ENCODE measurements around the gene PDRG1. TPM values are rescaled to one million over a fixed set of nuclear protein-coding genes. Genes with fewer than 3 reads are reported as not detected.

The PDRG1 gene
- total RNA-seq, 1 donor from 2014 or later: 1.7 TPM

DNA sequence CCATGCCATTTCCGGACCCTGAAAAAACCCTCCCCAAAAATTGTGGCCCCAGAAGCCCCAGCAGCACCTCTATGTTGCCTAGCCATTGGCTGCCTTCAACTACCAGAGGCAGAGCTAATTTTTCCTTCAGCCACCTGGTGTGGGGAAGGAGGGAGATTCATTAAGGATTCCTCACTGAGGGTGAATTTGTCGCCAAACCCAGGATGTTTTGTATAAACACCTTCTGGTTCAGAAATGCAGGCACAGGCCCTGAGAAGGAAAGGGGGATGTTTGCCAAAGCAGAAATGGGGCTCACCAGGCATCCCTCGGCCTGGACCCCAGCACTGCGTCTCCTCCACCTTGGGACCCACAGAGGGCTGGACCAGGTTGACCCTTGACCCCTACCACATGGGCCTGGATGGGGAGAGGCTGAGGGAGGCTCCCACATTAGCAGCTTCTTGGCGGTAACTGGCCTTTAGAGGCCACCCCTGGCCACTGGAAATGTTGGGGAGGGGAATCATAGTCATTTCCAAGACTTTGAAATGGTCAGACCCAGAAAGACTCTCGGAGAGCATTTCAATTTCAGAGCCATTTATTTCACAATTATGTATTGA is 1.8 kb upstream of the PDRG1 start:
- Histone ChIP-seq H3K4me1 (peaks cover 8 to 12% of the 10 kb centered on the region in 2 donors), H3K9me3 (no peaks in the 10 kb centered on the region), H3K27me3 (no peaks in the 10 kb centered on the region), H3K27ac (no peak overlapping the region), H3K4me3 (no peak overlapping the region), H3K36me3 (peaks cover 1 to 9% of the 10 kb centered on the region in 2 donors)
- intact Hi-C loops (cut with DNase I): loop anchor here (2.0 to 5.0 kb wide), 3 partner anchors 77 to 216 kb away; partner anchors contain the start of genes DUSP15, TPX2 and TTLL9
- TF ChIP-seq CTCF (IDR thresholded peaks at IDR 0.05): no peak
- no peak for DNase-seq (ENCODE audit: low spot score in 2 of 2)

DNA sequence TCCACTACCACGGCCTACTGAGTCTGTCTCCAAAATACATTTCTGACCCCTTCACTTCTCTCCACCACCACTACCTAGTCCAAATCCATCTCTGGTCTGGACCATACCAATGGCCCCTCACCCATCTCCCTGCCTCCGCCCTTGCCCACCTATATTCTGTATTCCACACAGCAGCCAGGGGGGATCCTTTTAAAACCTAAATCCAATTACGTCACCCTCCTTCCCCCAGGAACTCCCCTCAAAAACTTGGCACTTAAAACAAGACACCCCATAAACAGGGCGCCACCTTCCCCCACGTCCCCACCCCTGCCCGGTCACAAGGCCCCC is 680 bp downstream of the PDRG1 start:
- Histone ChIP-seq H3K9me3 (no peaks in the 10 kb centered on the region), H3K36me3 (peaks cover 26 to 34% of the 10 kb centered on the region in 2 donors), H3K4me3 (peak overlapping the region; percentile 95 to 100), H3K4me1 (peaks cover 8 to 12% of the 10 kb centered on the region in 2 donors), H3K27ac (peak overlapping the region; percentile 77 to 81), H3K27me3 (no peaks in the 10 kb centered on the region)
- intact Hi-C loops (cut with DNase I): loop anchor here (5.0 kb wide), 2 partner anchors 79 to 214 kb away; partner anchors contain the start of genes DUSP15, TPX2 and TTLL9
- TF ChIP-seq CTCF (IDR thresholded peaks at IDR 0.05): no peak
- no peak for DNase-seq (ENCODE audit: low spot score in 2 of 2)

DNA sequence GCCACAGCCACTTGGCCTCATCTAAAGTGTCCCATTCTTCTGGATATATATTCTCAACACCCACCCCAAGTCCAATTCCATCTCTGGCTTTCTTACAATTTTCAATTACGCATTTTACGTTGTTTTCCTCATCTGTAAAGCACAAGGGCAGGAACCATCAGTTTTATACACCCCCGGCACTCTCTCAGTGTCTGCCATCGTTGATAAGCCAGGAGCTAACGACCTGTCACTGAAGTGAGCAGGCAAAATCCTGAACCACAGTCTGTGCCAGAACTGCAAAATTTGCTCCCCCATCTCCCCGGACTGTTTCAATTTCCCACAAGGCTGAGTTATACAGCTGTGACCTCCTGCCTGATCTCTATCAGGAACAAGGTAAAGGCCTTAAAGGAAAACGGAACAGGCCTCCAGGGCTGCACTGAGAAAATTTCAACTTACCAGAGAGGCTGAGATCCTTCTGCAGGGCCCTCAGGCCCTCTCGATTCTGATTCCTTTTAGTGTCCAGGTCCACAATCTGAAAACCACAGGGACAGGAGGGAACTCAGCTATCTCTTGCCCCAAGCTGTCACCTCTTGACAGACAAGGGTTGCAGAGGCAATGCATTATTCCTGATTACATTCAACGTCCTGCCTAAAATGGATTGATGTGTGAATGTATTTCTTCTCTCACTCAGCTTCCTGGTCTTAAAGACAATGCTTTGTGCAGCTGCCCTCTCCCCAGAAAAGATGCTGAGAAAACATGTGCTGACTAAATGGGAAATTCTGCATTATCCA is 1.8 kb downstream of the PDRG1 start:
- DNase-seq (ENCODE audit: low spot score in 2 of 2): no peak
- TF ChIP-seq CTCF (IDR thresholded peaks at IDR 0.05): no peak
- Histone ChIP-seq H3K9me3 (no peaks in the 10 kb centered on the region), H3K27ac (no peak overlapping the region), H3K27me3 (no peaks in the 10 kb centered on the region), H3K4me3 (no peak overlapping the region), H3K36me3 (peaks cover 37 to 45% of the 10 kb centered on the region in 2 donors), H3K4me1 (peaks cover 8 to 12% of the 10 kb centered on the region in 2 donors)
- intact Hi-C loops (cut with DNase I): loop anchor here (5.0 kb wide), 2 partner anchors 78 to 213 kb away; partner anchors contain the start of genes DUSP15, TPX2 and TTLL9

GRCh38 chr20:31948008-31948407 is 3.8 kb downstream of the PDRG1 start:
- H3K4me1 ChIP-seq: peaks cover 8 to 12% of the 10 kb centered on the region in 2 donors
- TF ChIP-seq CTCF (IDR thresholded peaks at IDR 0.05): no peak
- H3K9me3 ChIP-seq: no peaks in the 10 kb centered on the region
- H3K27ac ChIP-seq: no peak overlapping the region
- peaks cover 41 to 53% of the 10 kb centered on the region in 2 donors for H3K36me3 ChIP-seq
- no peak overlapping the region for H3K4me3 ChIP-seq
- intact Hi-C loops (cut with DNase I): no loop called here
- no peak for DNase-seq (ENCODE audit: low spot score in 2 of 2)
- no peaks in the 10 kb centered on the region for H3K27me3 ChIP-seq

- no peak overlapping the region for H3K4me3 ChIP-seq
- peaks cover 2 to 9% of the 10 kb centered on the region in 2 donors for H3K4me1 ChIP-seq
- no peak overlapping the region for H3K27ac ChIP-seq
- no peak for TF ChIP-seq CTCF (IDR thresholded peaks at IDR 0.05)
- no peaks in the 10 kb centered on the region for H3K9me3 ChIP-seq
- H3K36me3 ChIP-seq: peaks cover 45 to 57% of the 10 kb centered on the region in 2 donors
- DNase-seq (ENCODE audit: low spot score in 2 of 2): no peak
- no peaks in the 10 kb centered on the region for H3K27me3 ChIP-seq
- intact Hi-C loops (cut with DNase I): no loop called here
Measured at GRCh38 chr20:31945785-31946184, 6.1 kb downstream of the PDRG1 start.

Measured in ascending aorta (tissue), 2 donors.